ENCODE measurements around the gene HOXD1. TPM values are rescaled to one million over a fixed set of nuclear protein-coding genes. Genes with fewer than 3 reads are reported as not detected.

Gene HOXD1
- total RNA-seq, 5 donors from 2014 or later (not counting 1 experiment from before 2014, with no cell fraction given) = not detected

GRCh38 chr2:176181551-176181950 lies 6.9 kb upstream of the HOXD1 start:
- POLR2A ChIA-PET = no interaction called here
- Histone ChIP-seq H3K27ac (ENCODE audit: low read length) (no peak overlapping the region), H3K27me3 (replicated peaks in 1 of 2; ENCODE audit: control insufficient read depth in 2 of 2, extremely low read depth in 1 of 2, insufficient read depth in 2 of 2, low read length in 1 of 2) (peaks cover 27 to 38% of the 10 kb centered on the region in 2 experiments), H3K4me3 (ENCODE audit: control insufficient read depth in 1 of 2, extremely low read depth in 1 of 2, low read length in 1 of 2) (no peak overlapping the region), H3K9me3 (no peaks in the 10 kb centered on the region), H3K36me3 (ENCODE audit: control insufficient read depth in 2 of 2, extremely low read depth in 1 of 2, insufficient read depth in 1 of 2, low read length in 1 of 2) (no peaks in the 10 kb centered on the region), H3K4me1 (ENCODE audit: control insufficient read depth in 1 of 2, extremely low read depth in 1 of 2, insufficient read depth in 2 of 2, low read length in 2 of 2) (peaks cover 0 to 9% of the 10 kb centered on the region in 2 experiments)
- no peak for DNase-seq
- Mint-ChIP-seq H3K36me3 (no peaks in the 10 kb centered on the region), H3K27ac (no peak overlapping the region), H3K27me3 (peaks cover 78 to 81% of the 10 kb centered on the region in 2 donors), H3K4me1 (peaks cover 0 to 5% (median 3%) of the 10 kb centered on the region in 3 donors), H3K4me3 (no peak overlapping the region), H3K9me3 (no peaks in the 10 kb centered on the region)
- CTCF ChIA-PET = interaction anchor here in 1 of 2 donors (0.6 to 0.7 kb wide), 2 partner anchors 982 to 1657 kb away, joined by 3 to 4 read pairs; no protein-coding TSS in a partner anchor
- no peak for ATAC-seq (replicated peaks in 1 of 4)
- WGBS (ENCODE audit: insufficient coverage) = no CpG with 5 or more reads among the region's 3 CpGs

GRCh38 chr2:176182671-176183070 lies 5.8 kb upstream of the HOXD1 start:
- peaks cover 30 to 39% of the 10 kb centered on the region in 2 experiments for H3K27me3 ChIP-seq (replicated peaks in 1 of 2; ENCODE audit: control insufficient read depth in 2 of 2, extremely low read depth in 1 of 2, insufficient read depth in 2 of 2, low read length in 1 of 2)
- Mint-ChIP-seq H3K27ac (no peak overlapping the region), H3K4me1 (peaks cover 7 to 10% (median 7%) of the 10 kb centered on the region in 3 donors), H3K9me3 (no peaks in the 10 kb centered on the region), H3K36me3 (no peaks in the 10 kb centered on the region), H3K27me3 (peaks cover 76 to 79% of the 10 kb centered on the region in 2 donors), H3K4me3 (no peak overlapping the region)
- H3K27ac ChIP-seq (ENCODE audit: low read length) = no peak overlapping the region
- 54% methylated on average over 2 of the region's 3 CpGs for WGBS (ENCODE audit: insufficient coverage)
- H3K4me3 ChIP-seq (ENCODE audit: control insufficient read depth in 1 of 2, extremely low read depth in 1 of 2, low read length in 1 of 2) = no peak overlapping the region
- DNase-seq (no peak), ATAC-seq (replicated peaks in 1 of 4) (no peak)
- H3K9me3 ChIP-seq = no peaks in the 10 kb centered on the region
- H3K4me1 ChIP-seq (ENCODE audit: control insufficient read depth in 1 of 2, extremely low read depth in 1 of 2, insufficient read depth in 2 of 2, low read length in 2 of 2) = peaks cover 4 to 10% of the 10 kb centered on the region in 2 experiments
- POLR2A ChIA-PET = no interaction called here
- no peaks in the 10 kb centered on the region for H3K36me3 ChIP-seq (ENCODE audit: control insufficient read depth in 2 of 2, extremely low read depth in 1 of 2, insufficient read depth in 1 of 2, low read length in 1 of 2)
- CTCF ChIA-PET = no interaction called here

- peaks cover 19 to 20% of the 10 kb centered on the region in 2 experiments for H3K4me1 ChIP-seq (ENCODE audit: control insufficient read depth in 1 of 2, extremely low read depth in 1 of 2, insufficient read depth in 2 of 2, low read length in 2 of 2)
- Mint-ChIP-seq H3K4me1 (peaks cover 17 to 19% (median 18%) of the 10 kb centered on the region in 3 donors), H3K9me3 (no peaks in the 10 kb centered on the region), H3K27ac (no peak overlapping the region), H3K4me3 (no peak overlapping the region), H3K36me3 (no peaks in the 10 kb centered on the region), H3K27me3 (peaks cover 67 to 75% of the 10 kb centered on the region in 2 donors)
- H3K36me3 ChIP-seq (ENCODE audit: control insufficient read depth in 2 of 2, extremely low read depth in 1 of 2, insufficient read depth in 1 of 2, low read length in 1 of 2) = no peaks in the 10 kb centered on the region
- ATAC-seq (replicated peaks in 1 of 4) = no peak
- ChIA-PET POLR2A (no interaction called here), CTCF (interaction anchor here in 1 of 2 donors (0.6 kb wide), 2 partner anchors 22 to 958 kb away, joined by 4 read pairs; no protein-coding TSS in a partner anchor)
- no peak overlapping the region for H3K27ac ChIP-seq (ENCODE audit: low read length)
- no CpG with 5 or more reads among the region's 2 CpGs for WGBS (ENCODE audit: insufficient coverage)
- no peak for DNase-seq
- H3K27me3 ChIP-seq (replicated peaks in 1 of 2; ENCODE audit: control insufficient read depth in 2 of 2, extremely low read depth in 1 of 2, insufficient read depth in 2 of 2, low read length in 1 of 2) = peaks cover 28 to 48% of the 10 kb centered on the region in 2 experiments
- H3K4me3 ChIP-seq (ENCODE audit: control insufficient read depth in 1 of 2, extremely low read depth in 1 of 2, low read length in 1 of 2) = no peak overlapping the region
- no peaks in the 10 kb centered on the region for H3K9me3 ChIP-seq
Observed at GRCh38 chr2:176184749-176185148, 3.7 kb upstream of the HOXD1 start.

- Histone ChIP-seq H3K9me3 (no peaks in the 10 kb centered on the region), H3K27ac (ENCODE audit: low read length) (no peak overlapping the region), H3K36me3 (ENCODE audit: control insufficient read depth in 2 of 2, extremely low read depth in 1 of 2, insufficient read depth in 1 of 2, low read length in 1 of 2) (no peaks in the 10 kb centered on the region), H3K4me3 (ENCODE audit: control insufficient read depth in 1 of 2, extremely low read depth in 1 of 2, low read length in 1 of 2) (no peak overlapping the region), H3K4me1 (ENCODE audit: control insufficient read depth in 1 of 2, extremely low read depth in 1 of 2, insufficient read depth in 2 of 2, low read length in 2 of 2) (peaks cover 19 to 23% of the 10 kb centered on the region in 2 experiments), H3K27me3 (replicated peaks in 1 of 2; ENCODE audit: control insufficient read depth in 2 of 2, extremely low read depth in 1 of 2, insufficient read depth in 2 of 2, low read length in 1 of 2) (peaks cover 26 to 57% of the 10 kb centered on the region in 2 experiments)
- no peaks in the 10 kb centered on the region for H3K9me3 Mint-ChIP-seq
- peaks cover 64 to 74% of the 10 kb centered on the region in 2 donors for H3K27me3 Mint-ChIP-seq
- H3K36me3 Mint-ChIP-seq = no peaks in the 10 kb centered on the region
- H3K27ac Mint-ChIP-seq = no peak overlapping the region
- peaks cover 20 to 24% (median 23%) of the 10 kb centered on the region in 3 donors for H3K4me1 Mint-ChIP-seq
- WGBS (ENCODE audit: insufficient coverage) = no CpG with 5 or more reads among the region's 2 CpGs
- POLR2A ChIA-PET = interaction anchor here in 1 of 2 donors (0.6 kb wide), 1 partner anchor 185 kb away, joined by 5 read pairs; no protein-coding TSS in a partner anchor
- ATAC-seq (replicated peaks in 1 of 4) (no peak), DNase-seq (no peak)
- CTCF ChIA-PET = no interaction called here
- H3K4me3 Mint-ChIP-seq = no peak overlapping the region
Observed at GRCh38 chr2:176186024-176186423, 2.4 kb upstream of the HOXD1 start.

- 6% methylated on average over 11 of the region's 13 CpGs for WGBS (ENCODE audit: insufficient coverage)
- H3K9me3 Mint-ChIP-seq = no peaks in the 10 kb centered on the region
- ATAC-seq (replicated peaks in 1 of 4) (peak in 3 of 4 experiments; percentile 16 to 34 (median 26)), DNase-seq (no peak)
- peaks cover 20 to 24% (median 23%) of the 10 kb centered on the region in 3 donors for H3K4me1 Mint-ChIP-seq
- Histone ChIP-seq H3K4me1 (ENCODE audit: control insufficient read depth in 1 of 2, extremely low read depth in 1 of 2, insufficient read depth in 2 of 2, low read length in 2 of 2) (peaks cover 19 to 23% of the 10 kb centered on the region in 2 experiments), H3K27me3 (replicated peaks in 1 of 2; ENCODE audit: control insufficient read depth in 2 of 2, extremely low read depth in 1 of 2, insufficient read depth in 2 of 2, low read length in 1 of 2) (peaks cover 33 to 51% of the 10 kb centered on the region in 2 experiments), H3K9me3 (no peaks in the 10 kb centered on the region), H3K4me3 (ENCODE audit: control insufficient read depth in 1 of 2, extremely low read depth in 1 of 2, low read length in 1 of 2) (peak overlapping the region; percentile 41 to 90), H3K36me3 (ENCODE audit: control insufficient read depth in 2 of 2, extremely low read depth in 1 of 2, insufficient read depth in 1 of 2, low read length in 1 of 2) (no peaks in the 10 kb centered on the region), H3K27ac (ENCODE audit: low read length) (no peak overlapping the region)
- H3K27ac Mint-ChIP-seq = no peak overlapping the region
- CTCF ChIA-PET = interaction anchor here in 1 of 2 donors (0.5 to 0.8 kb wide), 2 partner anchors 63 to 465 kb away, joined by 3 to 5 read pairs; no protein-coding TSS in a partner anchor
- peak overlapping the region; percentile 84 to 88 (median 86) for H3K4me3 Mint-ChIP-seq
- H3K27me3 Mint-ChIP-seq = peaks cover 74 to 78% of the 10 kb centered on the region in 2 donors
- POLR2A ChIA-PET = no interaction called here
- no peaks in the 10 kb centered on the region for H3K36me3 Mint-ChIP-seq
Observed at GRCh38 chr2:176187200-176187898, 1.1 kb upstream of the HOXD1 start.

- Mint-ChIP-seq H3K4me3 (peak overlapping the region; percentile 51 to 88 (median 65)), H3K36me3 (no peaks in the 10 kb centered on the region), H3K4me1 (peaks cover 20 to 24% (median 23%) of the 10 kb centered on the region in 3 donors), H3K27me3 (peaks cover 72 to 75% of the 10 kb centered on the region in 2 donors), H3K9me3 (no peaks in the 10 kb centered on the region), H3K27ac (no peak overlapping the region)
- H3K27me3 ChIP-seq (replicated peaks in 1 of 2; ENCODE audit: control insufficient read depth in 2 of 2, extremely low read depth in 1 of 2, insufficient read depth in 2 of 2, low read length in 1 of 2) = peaks cover 35 to 51% of the 10 kb centered on the region in 2 experiments
- ChIA-PET CTCF (no interaction called here), POLR2A (no interaction called here)
- ATAC-seq (replicated peaks in 1 of 4) (peak in 3 of 4 experiments; percentile 16 to 48 (median 44)), DNase-seq (no peak)
- H3K27ac ChIP-seq (ENCODE audit: low read length) = no peak overlapping the region
- peaks cover 19 to 23% of the 10 kb centered on the region in 2 experiments for H3K4me1 ChIP-seq (ENCODE audit: control insufficient read depth in 1 of 2, extremely low read depth in 1 of 2, insufficient read depth in 2 of 2, low read length in 2 of 2)
- 4% methylated on average over 85 of the region's 98 CpGs for WGBS (ENCODE audit: insufficient coverage)
- H3K4me3 ChIP-seq (ENCODE audit: control insufficient read depth in 1 of 2, extremely low read depth in 1 of 2, low read length in 1 of 2) = peak overlapping the region; percentile 34 to 90
- no peaks in the 10 kb centered on the region for H3K9me3 ChIP-seq
- no peaks in the 10 kb centered on the region for H3K36me3 ChIP-seq (ENCODE audit: control insufficient read depth in 2 of 2, extremely low read depth in 1 of 2, insufficient read depth in 1 of 2, low read length in 1 of 2)
Observed at GRCh38 chr2:176188774-176189680, 559 bp downstream of the HOXD1 start.
